Activated T-cell treated with anti-CD3 and anti-CD28 coated beads, Interleukin-2, amount 50 U/mL, for 24 hours (primary cell): ENCODE data around the gene EXOC6B.
"Not testable (repeated sequence)": the region's sequence is repeated elsewhere in the genome, so short reads cannot be mapped to it uniquely, and the experiment has no call there.

Source experiments
- DNase-seq: peaks from one replicate; pipeline ENCODE4 v3.0.0-alpha.2; 2020
- H3K27ac Mint-ChIP-seq: 2 replicates; pipeline ENCODE4 v1.8.0; 2020; ENCODE audit warnings: mild to moderate bottlenecking, mixed read lengths
- H3K27me3 Mint-ChIP-seq: 2 replicates; pipeline ENCODE4 v1.8.0; 2020; ENCODE audit warnings: mixed read lengths
- H3K36me3 Mint-ChIP-seq: 2 replicates; pipeline ENCODE4 v1.8.0; 2020; ENCODE audit warnings: low read depth, mixed read lengths
- H3K4me1 Mint-ChIP-seq: 2 replicates; pipeline ENCODE4 v1.8.0; 2020; ENCODE audit warnings: low read depth, mixed read lengths
- H3K4me3 Mint-ChIP-seq: 2 replicates; pipeline ENCODE4 v1.8.0; 2020; ENCODE audit warnings: mild to moderate bottlenecking, moderate library complexity, mixed read lengths
- H3K9me3 Mint-ChIP-seq: 2 replicates; pipeline ENCODE4 v1.8.0; 2020; ENCODE audit warnings: mixed read lengths

EXOC6B gene

GRCh38 chr2:72623481-72623880 lies 202.4 kb downstream of the EXOC6B start:
- no peak overlapping the region for H3K4me3 Mint-ChIP-seq
- H3K4me1 Mint-ChIP-seq: no peaks in the 10 kb centered on the region
- no peak overlapping the region for H3K27ac Mint-ChIP-seq
- no peak for DNase-seq
- H3K9me3 Mint-ChIP-seq: peaks cover 9% of the 10 kb centered on the region
- peaks cover 6% of the 10 kb centered on the region for H3K36me3 Mint-ChIP-seq
- H3K27me3 Mint-ChIP-seq: no peaks in the 10 kb centered on the region

- Mint-ChIP-seq H3K27me3 (no peaks in the 10 kb centered on the region), H3K9me3 (peaks cover 22% of the 10 kb centered on the region), H3K36me3 (peaks cover 20% of the 10 kb centered on the region), H3K4me1 (peaks cover 4% of the 10 kb centered on the region), H3K27ac (no peak overlapping the region), H3K4me3 (no peak overlapping the region)
- no peak for DNase-seq
Observed at GRCh38 chr2:72619626-72620025, 206.2 kb downstream of the EXOC6B start.

DNA sequence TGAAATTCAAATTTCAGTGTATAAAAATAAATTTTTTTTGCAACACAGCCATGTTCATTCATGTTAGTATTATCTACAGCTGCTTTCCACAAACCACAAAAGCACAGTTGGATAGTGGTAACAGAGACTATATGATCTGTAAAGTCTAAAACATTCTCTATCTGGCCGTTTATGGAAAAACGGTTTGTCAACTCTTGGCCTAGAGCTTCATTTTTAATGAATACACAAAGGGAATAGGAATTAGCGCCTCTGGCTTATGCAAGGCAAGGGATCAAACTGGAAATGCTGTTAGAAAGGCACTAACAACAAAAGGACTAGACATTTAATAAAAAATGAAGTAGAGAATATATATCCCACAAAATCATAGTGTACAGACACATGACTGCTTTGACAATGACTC lies 211.9 kb downstream of the EXOC6B start:
- Mint-ChIP-seq H3K36me3 (peaks cover 15% of the 10 kb centered on the region), H3K4me3 (no peak overlapping the region), H3K27me3 (no peaks in the 10 kb centered on the region), H3K4me1 (peaks cover 6% of the 10 kb centered on the region), H3K27ac (no peak overlapping the region), H3K9me3 (peaks cover 18% of the 10 kb centered on the region)
- no peak for DNase-seq

- peaks cover 6% of the 10 kb centered on the region for H3K4me1 Mint-ChIP-seq
- H3K36me3 Mint-ChIP-seq: peaks cover 12% of the 10 kb centered on the region
- H3K27ac Mint-ChIP-seq: no peak overlapping the region
- no peak for DNase-seq
- peaks cover 8% of the 10 kb centered on the region for H3K9me3 Mint-ChIP-seq
- H3K27me3 Mint-ChIP-seq: no peaks in the 10 kb centered on the region
- no peak overlapping the region for H3K4me3 Mint-ChIP-seq
Observed at GRCh38 chr2:72612614-72613160, 213.1 kb downstream of the EXOC6B start.

DNA sequence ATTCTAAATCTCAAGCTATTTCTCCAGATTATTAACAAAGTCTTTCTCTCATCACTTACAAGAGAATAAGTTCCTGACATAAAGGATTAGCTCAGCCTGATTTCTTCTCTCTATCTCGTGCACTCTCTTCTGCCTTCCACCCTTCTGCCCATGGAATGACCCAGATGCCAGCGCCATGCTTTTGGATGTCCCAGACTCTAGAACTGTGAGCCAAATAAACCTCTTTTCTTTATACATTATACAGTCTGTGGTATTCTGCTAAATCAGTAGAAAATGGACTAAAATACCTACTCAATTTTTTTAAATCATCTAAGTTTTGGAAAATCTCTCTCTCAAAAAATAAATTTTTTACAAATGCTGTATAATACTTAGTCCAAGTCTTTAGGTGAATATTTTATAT lies 218.6 kb downstream of the EXOC6B start:
- no peak for DNase-seq
- Mint-ChIP-seq H3K36me3 (no peaks in the 10 kb centered on the region), H3K27ac (no peak overlapping the region), H3K9me3 (no peaks in the 10 kb centered on the region), H3K4me1 (peaks cover 17% of the 10 kb centered on the region), H3K27me3 (no peaks in the 10 kb centered on the region), H3K4me3 (no peak overlapping the region)

DNA sequence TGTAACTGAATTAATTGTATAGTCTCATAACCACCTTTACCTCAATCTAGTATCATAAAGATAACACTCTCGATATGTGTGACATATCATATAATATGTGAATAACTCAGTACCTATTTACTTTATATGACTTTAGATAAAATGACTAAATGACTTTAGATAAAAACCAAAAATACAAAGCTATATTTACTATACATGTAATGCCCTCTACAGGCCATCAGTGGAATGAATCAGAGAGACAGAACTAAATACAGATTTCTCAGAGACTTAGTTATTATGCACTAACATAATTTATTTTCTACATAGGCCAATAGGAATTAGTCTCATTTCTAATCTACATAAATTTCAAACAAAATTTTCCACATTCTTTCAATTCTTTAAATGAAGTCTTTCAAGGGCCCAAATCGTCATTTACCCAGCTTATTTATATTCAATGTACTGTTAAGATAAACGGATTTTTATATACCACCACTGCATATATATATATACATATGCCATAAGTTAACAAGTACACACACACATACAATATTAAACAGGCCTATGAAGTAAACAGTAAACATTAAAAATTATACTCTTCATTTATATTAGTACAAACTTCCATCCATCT lies 219.9 kb downstream of the EXOC6B start:
- Mint-ChIP-seq H3K36me3 (no peaks in the 10 kb centered on the region), H3K4me1 (peaks cover 16% of the 10 kb centered on the region), H3K4me3 (no peak overlapping the region), H3K27me3 (no peaks in the 10 kb centered on the region), H3K27ac (no peak overlapping the region), H3K9me3 (no peaks in the 10 kb centered on the region)
- no peak for DNase-seq

GRCh38 chr2:72604468-72604867 lies 221.4 kb downstream of the EXOC6B start:
- Mint-ChIP-seq H3K27ac (no peak overlapping the region), H3K4me1 (peaks cover 16% of the 10 kb centered on the region), H3K36me3 (no peaks in the 10 kb centered on the region), H3K27me3 (no peaks in the 10 kb centered on the region), H3K4me3 (no peak overlapping the region), H3K9me3 (no peaks in the 10 kb centered on the region)
- no peak for DNase-seq

DNA sequence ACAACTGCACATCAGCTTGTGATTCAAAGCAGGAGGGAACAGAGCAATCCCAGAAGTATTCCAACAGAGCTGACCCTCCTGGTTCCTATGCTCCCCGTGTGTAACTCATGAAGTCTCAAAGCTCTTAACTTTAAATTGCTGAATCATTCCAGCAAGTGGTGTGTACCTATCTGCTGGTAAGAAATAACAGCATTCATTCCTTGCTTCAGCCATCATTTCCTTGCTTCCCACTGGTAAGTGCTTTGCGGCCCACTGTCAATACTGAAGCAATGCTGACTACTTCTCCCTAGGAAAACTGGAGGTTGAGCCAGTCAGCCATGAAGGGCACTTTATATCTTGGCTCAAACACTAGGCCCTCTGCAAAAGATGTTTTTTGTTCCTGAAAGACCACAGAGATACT lies 222.4 kb downstream of the EXOC6B start:
- H3K4me3 Mint-ChIP-seq: no peak overlapping the region
- no peaks in the 10 kb centered on the region for H3K9me3 Mint-ChIP-seq
- no peak for DNase-seq
- peaks cover 16% of the 10 kb centered on the region for H3K4me1 Mint-ChIP-seq
- H3K27ac Mint-ChIP-seq: peak overlapping the region; percentile 47
- H3K27me3 Mint-ChIP-seq: no peaks in the 10 kb centered on the region
- no peaks in the 10 kb centered on the region for H3K36me3 Mint-ChIP-seq

GRCh38 chr2:72602711-72603110 lies 223.1 kb downstream of the EXOC6B start:
- H3K36me3 Mint-ChIP-seq: no peaks in the 10 kb centered on the region
- H3K4me1 Mint-ChIP-seq: peaks cover 16% of the 10 kb centered on the region
- H3K9me3 Mint-ChIP-seq: no peaks in the 10 kb centered on the region

GRCh38 chr2:72602095-72602494 lies 223.7 kb downstream of the EXOC6B start:
- Mint-ChIP-seq H3K4me1 (peaks cover 16% of the 10 kb centered on the region), H3K27ac (no peak overlapping the region), H3K27me3 (no peaks in the 10 kb centered on the region), H3K9me3 (no peaks in the 10 kb centered on the region), H3K36me3 (no peaks in the 10 kb centered on the region), H3K4me3 (no peak overlapping the region)
- no peak for DNase-seq

More at GRCh38 chr2:72602711-72603110, 223.1 kb downstream of the EXOC6B start:
- H3K27ac Mint-ChIP-seq: no peak overlapping the region
- DNase-seq: no peak
- no peaks in the 10 kb centered on the region for H3K27me3 Mint-ChIP-seq
- H3K4me3 Mint-ChIP-seq: no peak overlapping the region

DNA sequence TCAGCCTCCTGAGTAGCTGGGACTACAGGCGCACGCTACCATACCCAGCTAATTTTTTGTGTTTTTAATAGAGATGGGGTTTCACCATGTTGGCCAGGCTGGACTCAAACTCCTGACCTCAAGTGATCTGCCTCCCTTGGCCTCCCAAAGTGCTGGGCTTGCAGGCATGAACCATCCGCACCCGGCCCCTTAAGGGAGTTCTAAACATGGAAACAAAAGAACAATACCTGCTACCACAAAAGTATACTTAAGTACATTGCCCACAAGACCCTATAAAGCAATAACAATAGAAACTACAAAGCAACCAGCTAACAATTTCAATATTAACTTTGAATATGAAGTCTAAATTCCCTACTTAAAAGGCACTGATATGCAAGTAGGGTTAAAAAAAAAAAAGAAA lies 242.0 kb downstream of the EXOC6B start:
- not testable (repeated sequence) for H3K9me3 Mint-ChIP-seq, H3K27ac Mint-ChIP-seq, DNase-seq, H3K36me3 Mint-ChIP-seq, H3K4me3 Mint-ChIP-seq, H3K4me1 Mint-ChIP-seq, H3K27me3 Mint-ChIP-seq

- H3K4me1 Mint-ChIP-seq: peaks cover 2% of the 10 kb centered on the region
- no peaks in the 10 kb centered on the region for H3K9me3 Mint-ChIP-seq
- H3K27me3 Mint-ChIP-seq: no peaks in the 10 kb centered on the region
- no peak for DNase-seq
- H3K27ac Mint-ChIP-seq: no peak overlapping the region
- no peak overlapping the region for H3K4me3 Mint-ChIP-seq
- no peaks in the 10 kb centered on the region for H3K36me3 Mint-ChIP-seq
Observed at GRCh38 chr2:72583376-72583775, 242.5 kb downstream of the EXOC6B start.

- Mint-ChIP-seq H3K9me3 (no peaks in the 10 kb centered on the region), H3K36me3 (no peaks in the 10 kb centered on the region), H3K4me1 (no peaks in the 10 kb centered on the region), H3K4me3 (no peak overlapping the region), H3K27ac (no peak overlapping the region), H3K27me3 (no peaks in the 10 kb centered on the region)
- no peak for DNase-seq
Observed at GRCh38 chr2:72581560-72582181, 244.2 kb downstream of the EXOC6B start.

GRCh38 chr2:72579591-72580180 lies 246.1 kb downstream of the EXOC6B start:
- DNase-seq: no peak
- H3K36me3 Mint-ChIP-seq: no peaks in the 10 kb centered on the region

DNA sequence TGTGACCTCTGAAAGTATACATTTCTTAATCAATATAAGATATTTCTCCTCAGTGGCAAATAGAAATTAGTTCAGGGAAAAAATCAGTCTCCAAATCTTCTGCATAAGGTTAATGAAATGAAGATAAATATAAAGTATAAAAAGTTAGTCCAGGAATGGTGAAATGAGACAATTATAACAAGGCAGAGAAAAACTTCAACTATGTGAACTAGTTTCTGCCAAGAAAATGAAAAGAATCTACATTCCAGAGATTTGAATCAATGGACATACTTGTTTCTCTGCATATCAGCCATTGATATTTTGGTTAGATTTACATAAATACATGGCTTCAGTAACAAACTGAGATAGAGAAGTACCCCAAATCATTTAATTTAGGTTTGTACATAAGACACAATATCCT lies 249.0 kb downstream of the EXOC6B start:
- Mint-ChIP-seq H3K9me3 (no peaks in the 10 kb centered on the region), H3K4me3 (no peak overlapping the region), H3K27me3 (no peaks in the 10 kb centered on the region), H3K36me3 (no peaks in the 10 kb centered on the region), H3K4me1 (no peaks in the 10 kb centered on the region), H3K27ac (no peak overlapping the region)
- DNase-seq: no peak

More at GRCh38 chr2:72579591-72580180, 246.1 kb downstream of the EXOC6B start:
- Mint-ChIP-seq H3K9me3 (no peaks in the 10 kb centered on the region), H3K4me3 (no peak overlapping the region), H3K4me1 (no peaks in the 10 kb centered on the region), H3K27me3 (no peaks in the 10 kb centered on the region), H3K27ac (no peak overlapping the region)
